C4-2B (cell line): ENCODE data around the gene CECR2.
"Not testable (repeated sequence)": the region's sequence is repeated elsewhere in the genome, so short reads cannot be mapped to it uniquely, and the experiment has no call there.

Experiments
- H3K27ac ChIP-seq: fragments of 450-650 bp; 2 replicates; pipeline ENCODE4 v1.5.1; 2017
- ZFX ChIP-seq: fragments of 450-650 bp; IDR thresholded peaks from 2 replicates; pipeline ENCODE4 v1.6.1; 2017
- TF ChIP-seq, protein P1 (sequence below): fragments of 450-650 bp; conservative IDR thresholded peaks from 2 replicates; pipeline ENCODE4 v1.5.1; 2017; ENCODE audit warnings: mild to moderate bottlenecking

Gene CECR2

DNA sequence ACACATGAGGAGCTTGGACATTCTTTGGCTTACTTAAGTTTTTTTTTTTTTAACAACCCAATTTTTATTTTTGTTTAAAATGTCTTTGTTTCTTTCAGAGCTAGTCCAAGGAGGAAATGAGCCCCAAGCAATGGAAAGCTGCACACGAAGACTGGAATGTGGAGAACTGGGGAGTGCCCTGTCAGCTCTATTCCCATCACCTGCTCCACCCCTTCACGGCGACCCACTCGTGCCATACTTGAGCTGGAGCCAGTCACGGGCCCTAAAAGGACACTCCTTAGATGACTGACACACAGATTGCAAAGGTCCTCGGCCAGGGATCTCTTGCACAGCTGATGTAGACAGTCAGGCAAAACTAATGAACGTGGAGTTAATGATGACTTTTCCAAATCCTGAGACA, 183.5 kb downstream of the CECR2 start:
- H3K27ac ChIP-seq, result no peak overlapping the region

DNA sequence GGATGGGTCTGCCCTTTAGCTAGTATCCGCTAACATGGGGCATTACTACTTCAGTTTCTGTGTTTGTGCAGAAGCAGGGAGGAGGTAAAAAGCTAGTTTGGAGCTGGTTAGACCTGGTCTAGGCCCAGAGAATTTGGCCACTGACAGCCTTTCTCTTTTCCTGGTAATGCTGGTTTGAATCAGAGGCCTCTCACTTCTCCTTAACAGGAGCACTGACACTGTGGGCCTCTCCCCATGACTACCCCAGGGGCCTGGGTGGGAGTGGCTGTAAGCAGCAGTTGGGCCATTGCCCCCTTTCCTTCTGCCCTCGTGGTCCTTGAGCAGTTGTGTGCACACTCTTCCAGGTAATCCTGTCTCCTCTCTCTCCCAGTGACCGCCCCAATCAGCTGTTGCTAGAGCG, 185.6 kb downstream of the CECR2 start:
- H3K27ac ChIP-seq, result no peak overlapping the region
- TF ChIP-seq, protein P1, sequence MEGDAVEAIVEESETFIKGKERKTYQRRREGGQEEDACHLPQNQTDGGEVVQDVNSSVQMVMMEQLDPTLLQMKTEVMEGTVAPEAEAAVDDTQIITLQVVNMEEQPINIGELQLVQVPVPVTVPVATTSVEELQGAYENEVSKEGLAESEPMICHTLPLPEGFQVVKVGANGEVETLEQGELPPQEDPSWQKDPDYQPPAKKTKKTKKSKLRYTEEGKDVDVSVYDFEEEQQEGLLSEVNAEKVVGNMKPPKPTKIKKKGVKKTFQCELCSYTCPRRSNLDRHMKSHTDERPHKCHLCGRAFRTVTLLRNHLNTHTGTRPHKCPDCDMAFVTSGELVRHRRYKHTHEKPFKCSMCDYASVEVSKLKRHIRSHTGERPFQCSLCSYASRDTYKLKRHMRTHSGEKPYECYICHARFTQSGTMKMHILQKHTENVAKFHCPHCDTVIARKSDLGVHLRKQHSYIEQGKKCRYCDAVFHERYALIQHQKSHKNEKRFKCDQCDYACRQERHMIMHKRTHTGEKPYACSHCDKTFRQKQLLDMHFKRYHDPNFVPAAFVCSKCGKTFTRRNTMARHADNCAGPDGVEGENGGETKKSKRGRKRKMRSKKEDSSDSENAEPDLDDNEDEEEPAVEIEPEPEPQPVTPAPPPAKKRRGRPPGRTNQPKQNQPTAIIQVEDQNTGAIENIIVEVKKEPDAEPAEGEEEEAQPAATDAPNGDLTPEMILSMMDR, result no peak
- TF ChIP-seq ZFX, result no peak

More for the DNA sequence above, 183.5 kb downstream of the CECR2 start:
- TF ChIP-seq ZFX, result no peak
- TF ChIP-seq, protein P1, result no peak

DNA sequence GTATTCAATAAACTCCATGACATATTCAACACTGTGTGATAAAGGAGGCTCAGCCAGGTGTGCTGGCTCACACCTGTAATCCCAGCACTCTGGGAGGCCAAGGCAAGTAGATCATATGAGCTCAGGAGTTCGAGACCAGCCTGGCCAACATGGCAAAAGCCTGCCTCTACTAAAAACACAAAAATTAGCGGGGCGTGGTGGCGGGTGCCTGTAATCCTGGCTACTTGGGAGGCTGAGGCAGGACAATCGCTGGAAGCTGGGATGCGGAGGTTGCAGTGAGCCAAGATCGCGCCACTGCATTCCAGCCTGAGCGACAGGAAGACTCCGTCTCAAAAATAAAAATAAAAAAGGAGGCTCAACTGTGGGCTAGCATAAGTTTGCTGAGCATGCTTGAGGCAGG, 189.9 kb downstream of the CECR2 start:
- TF ChIP-seq, protein P1, result no peak
- no peak for TF ChIP-seq ZFX
- H3K27ac ChIP-seq, result no peak overlapping the region

DNA sequence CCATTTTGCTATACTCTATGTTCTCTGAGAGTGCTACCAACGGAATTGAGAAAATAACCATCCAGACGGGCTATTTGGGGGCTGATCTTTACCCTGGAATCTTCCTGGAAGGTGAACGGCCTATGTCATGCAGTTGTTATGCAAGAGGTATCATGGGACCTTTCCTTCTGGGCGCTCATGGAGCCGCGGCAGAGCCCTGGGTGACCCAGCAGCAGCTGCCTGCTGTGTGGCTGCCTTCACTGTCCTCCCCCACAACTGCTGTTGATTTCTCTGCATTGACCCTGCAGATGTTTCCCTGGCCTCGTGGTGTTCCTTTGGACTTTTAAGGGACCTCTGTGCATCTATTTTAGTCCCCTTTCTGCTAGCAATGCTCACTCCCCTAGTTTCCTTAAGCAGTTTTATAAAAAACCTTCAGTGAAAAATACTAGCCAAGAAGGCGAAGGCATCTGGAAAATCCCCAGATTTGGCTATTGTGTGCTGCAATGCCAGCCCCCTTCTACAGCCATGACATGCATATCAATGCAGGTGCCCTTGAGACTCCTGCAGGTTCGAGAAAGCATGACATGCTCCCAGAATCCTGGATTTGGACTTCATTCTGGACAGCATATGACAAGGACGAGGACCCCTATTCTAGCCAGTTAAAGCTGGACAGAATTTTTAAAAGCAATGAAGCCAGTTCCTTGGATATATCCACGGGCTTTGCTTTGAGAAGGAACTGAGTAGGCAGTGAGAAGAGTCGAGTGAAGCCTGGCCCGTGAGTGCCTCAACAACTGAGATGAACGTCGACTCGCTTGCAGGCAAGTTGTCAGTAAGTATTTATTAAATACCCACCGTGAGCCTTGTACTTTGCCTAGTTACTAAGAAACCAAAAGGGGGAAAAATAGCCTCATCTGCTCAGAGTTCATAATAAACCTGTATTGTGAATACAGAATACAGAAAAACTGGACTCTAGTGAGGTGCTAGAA, 193.9 kb downstream of the CECR2 start, which contains the start of gene SLC25A18:
Gene SLC25A18 (plus strand): TSS at position 593 of the 965 bp plus-strand sequence. CDS start 16,447 bp downstream, outside the sequence.
- no peak within 1 kb of the TSS for H3K27ac ChIP-seq
- TF ChIP-seq, protein P1, result no peak
- no peak for TF ChIP-seq ZFX

- TF ChIP-seq, protein P1, result no peak
- no peak overlapping the region for H3K27ac ChIP-seq
Observed at GRCh38 chr22:17563936-17564391, 194.7 kb downstream of the CECR2 start.

- not testable (repeated sequence) for H3K27ac ChIP-seq
Observed at GRCh38 chr22:17566016-17566687, 196.9 kb downstream of the CECR2 start.

DNA sequence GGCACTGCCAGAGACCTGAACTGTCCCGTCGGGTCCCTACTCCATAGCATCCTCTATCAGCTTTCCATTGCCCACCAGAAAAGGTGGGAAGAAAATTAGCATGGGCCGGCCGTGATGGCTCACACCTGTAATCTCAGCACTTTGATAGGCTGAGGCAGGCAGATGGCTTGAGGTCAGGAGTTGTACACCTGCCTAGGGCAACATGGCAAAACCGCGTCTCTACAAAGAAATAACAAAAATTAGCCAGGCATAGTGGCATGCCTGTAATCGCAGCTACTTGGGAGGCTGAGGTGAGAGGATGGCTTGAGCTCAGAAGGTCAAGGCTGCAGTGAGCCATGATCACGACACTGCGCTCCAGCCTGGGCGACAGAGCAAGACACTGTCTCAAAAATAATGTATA, 197.5 kb downstream of the CECR2 start:
- no peak for TF ChIP-seq ZFX
- TF ChIP-seq, protein P1, result no peak
- H3K27ac ChIP-seq, result no peak overlapping the region
